Measurements from ENCODE around the gene PRKCG. TPM values are rescaled to one million over a fixed set of nuclear protein-coding genes. Genes with fewer than 3 reads are reported as not detected.
"Not testable (repeated sequence)": the region's sequence is repeated elsewhere in the genome, so short reads cannot be mapped to it uniquely, and the experiment has no call there.

The PRKCG gene
- total RNA-seq (2022) (1.7 and 2.6 TPM in 2 replicates), Bru-seq, nascent RNA (percentile 27 among the genes with signal in this experiment), BruChase-seq, experiment 1, labeled RNA remaining after a 2-hour chase (percentile 30 among the genes with signal in this experiment), BruChase-seq, experiment 2, labeled RNA remaining after a 6-hour chase (percentile 23 among the genes with signal in this experiment)
- long read RNA-seq, result 0 reads

GRCh38 chr19:53881482-53882390, at the start of gene PRKCG:
TSS of gene PRKCG (plus strand) at chr19:53882197. CDS start at chr19:53882495, 298 bp downstream.
- H3K4me3 ChIP-seq (ENCODE audit: low read depth, low read length), result peak within 1 kb of the TSS; percentile 44
- intact Hi-C loops (cut with micrococcal nuclease; ENCODE audit: unreplicated experiment), result loop anchor here (1.0 to 5.0 kb wide), 5 partner anchors 17 to 143 kb away; no protein-coding TSS in a partner anchor
- Mint-ChIP-seq H3K9me3 (ENCODE audit: unreplicated experiment) (no peaks in the 10 kb centered on the region), H3K4me3 (ENCODE audit: unreplicated experiment) (no peak within 1 kb of the TSS), H3K4me1 (ENCODE audit: low read depth, unreplicated experiment) (peaks cover 15% of the 10 kb centered on the region), H3K27ac (ENCODE audit: unreplicated experiment) (no peak within 1 kb of the TSS), H3K36me3 (ENCODE audit: insufficient read depth, unreplicated experiment) (peaks cover 9% of the 10 kb centered on the region), H3K27me3 (ENCODE audit: insufficient read depth, unreplicated experiment) (peaks cover 4% of the 10 kb centered on the region)
- ChIA-PET POLR2A (interaction anchor here (0.6 to 1.7 kb wide), 3 partner anchors 14 to 255 kb away, joined by 3 to 26 read pairs (median 5); partner anchors contain the start of genes CNOT3 and MYADM), CTCF (interaction anchor here (0.6 to 1.6 kb wide), 10 partner anchors 9 to 255 kb away, joined by 3 to 29 read pairs (median 5); partner anchors contain the start of genes CNOT3 and MYADM)
- peaks cover 10% of the 10 kb centered on the region; the same call in 1 of the 2 replicates for H3K4me1 ChIP-seq
- peak; percentile 67 to 84 for TF ChIP-seq CTCF (IDR thresholded peaks at IDR 0.05; ENCODE audit: insufficient read depth in 1 of 2, low read depth in 1 of 2, low read length in 1 of 2, severe bottlenecking in 1 of 2, unreplicated experiment in 1 of 2)
- no peaks in the 10 kb centered on the region for H3K27me3 ChIP-seq (replicated peaks; ENCODE audit: control insufficient read depth, insufficient read depth, low read length)
- no peaks in the 10 kb centered on the region for H3K36me3 ChIP-seq (ENCODE audit: control insufficient read depth, insufficient read depth, low read length)
- BruUV-seq (replicated peaks), result no TSS peak
- DNase-seq, result peak; percentile 89 to 90
- no peaks in the 10 kb centered on the region for H3K9me3 ChIP-seq

GRCh38 chr19:53832861-53833260, 49.1 kb upstream of the PRKCG start:
- POLR2A ChIA-PET; H3K27me3 Mint-ChIP-seq (ENCODE audit: insufficient read depth, unreplicated experiment); H3K9me3 Mint-ChIP-seq (ENCODE audit: unreplicated experiment); H3K36me3 Mint-ChIP-seq (ENCODE audit: insufficient read depth, unreplicated experiment); H3K4me1 ChIP-seq; H3K4me3 ChIP-seq (ENCODE audit: low read depth, low read length); H3K4me1 Mint-ChIP-seq (ENCODE audit: low read depth, unreplicated experiment); H3K27me3 ChIP-seq (replicated peaks; ENCODE audit: control insufficient read depth, insufficient read depth, low read length); H3K9me3 ChIP-seq; BruUV-seq (replicated peaks); CTCF ChIA-PET; H3K4me3 Mint-ChIP-seq (ENCODE audit: unreplicated experiment); DNase-seq; intact Hi-C loops (cut with micrococcal nuclease; ENCODE audit: unreplicated experiment); H3K36me3 ChIP-seq (ENCODE audit: control insufficient read depth, insufficient read depth, low read length): not testable (repeated sequence)
- peak overlapping the region; percentile 33 for H3K27ac Mint-ChIP-seq (ENCODE audit: unreplicated experiment)

DNA sequence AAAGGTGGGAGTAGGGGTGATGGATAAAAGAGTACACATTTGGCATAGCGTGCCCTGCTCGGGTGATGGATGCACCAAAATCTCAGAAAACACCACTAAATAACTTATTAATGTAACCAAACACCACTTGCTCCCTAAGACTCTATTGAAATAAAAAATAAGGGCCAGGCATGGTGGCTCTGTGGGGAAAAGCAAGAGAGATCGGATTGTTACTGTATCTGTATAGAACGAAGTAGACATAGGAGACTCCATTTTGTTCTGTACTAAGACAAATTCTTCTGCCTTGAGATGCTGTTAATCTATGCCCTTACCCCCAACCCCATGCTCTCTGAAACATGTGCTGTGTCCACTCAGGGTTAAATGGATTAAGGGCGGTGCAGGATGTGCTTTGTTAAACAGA, 43.6 kb upstream of the PRKCG start:
- H3K4me1 Mint-ChIP-seq (ENCODE audit: low read depth, unreplicated experiment); H3K4me3 Mint-ChIP-seq (ENCODE audit: unreplicated experiment); POLR2A ChIA-PET; H3K9me3 ChIP-seq; H3K9me3 Mint-ChIP-seq (ENCODE audit: unreplicated experiment); CTCF ChIA-PET; H3K36me3 ChIP-seq (ENCODE audit: control insufficient read depth, insufficient read depth, low read length); H3K36me3 Mint-ChIP-seq (ENCODE audit: insufficient read depth, unreplicated experiment); H3K4me1 ChIP-seq; H3K27me3 ChIP-seq (replicated peaks; ENCODE audit: control insufficient read depth, insufficient read depth, low read length); intact Hi-C loops (cut with micrococcal nuclease; ENCODE audit: unreplicated experiment); H3K27me3 Mint-ChIP-seq (ENCODE audit: insufficient read depth, unreplicated experiment); H3K4me3 ChIP-seq (ENCODE audit: low read depth, low read length); DNase-seq; BruUV-seq (replicated peaks): not testable (repeated sequence)
- H3K27ac Mint-ChIP-seq (ENCODE audit: unreplicated experiment), result peak overlapping the region; percentile 42

DNA sequence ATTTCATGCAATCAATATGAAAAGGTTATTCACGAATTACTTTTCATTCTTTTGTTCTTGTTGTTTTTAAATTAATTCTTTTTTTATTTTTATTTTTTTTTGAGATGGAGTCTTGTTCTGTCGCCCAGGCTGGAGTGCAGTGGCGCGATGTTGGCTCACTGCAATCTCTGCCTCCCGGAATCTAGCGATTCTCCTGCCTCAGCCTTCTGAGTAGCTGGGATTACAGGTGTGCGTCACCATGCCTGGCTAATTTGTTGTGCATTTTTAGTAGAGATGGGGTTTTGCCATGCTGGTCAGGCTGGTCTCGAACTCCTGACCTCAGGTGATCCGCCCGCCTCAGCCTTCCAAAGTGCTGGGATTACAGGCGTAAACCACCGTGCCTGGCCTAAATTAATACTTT, 41.8 kb upstream of the PRKCG start:
- BruUV-seq (replicated peaks); H3K27me3 ChIP-seq (replicated peaks; ENCODE audit: control insufficient read depth, insufficient read depth, low read length); DNase-seq; CTCF ChIA-PET; H3K4me1 Mint-ChIP-seq (ENCODE audit: low read depth, unreplicated experiment); H3K9me3 Mint-ChIP-seq (ENCODE audit: unreplicated experiment); H3K36me3 ChIP-seq (ENCODE audit: control insufficient read depth, insufficient read depth, low read length); H3K4me1 ChIP-seq; H3K27me3 Mint-ChIP-seq (ENCODE audit: insufficient read depth, unreplicated experiment); H3K4me3 Mint-ChIP-seq (ENCODE audit: unreplicated experiment); H3K27ac Mint-ChIP-seq (ENCODE audit: unreplicated experiment); H3K36me3 Mint-ChIP-seq (ENCODE audit: insufficient read depth, unreplicated experiment); POLR2A ChIA-PET; H3K9me3 ChIP-seq; H3K4me3 ChIP-seq (ENCODE audit: low read depth, low read length): not testable (repeated sequence)
- intact Hi-C loops (cut with micrococcal nuclease; ENCODE audit: unreplicated experiment), result loop anchor here (5.0 kb wide), 1 partner anchor 643 kb away; no protein-coding TSS in a partner anchor

GRCh38 chr19:53840914-53841313, 41.1 kb upstream of the PRKCG start:
- CTCF ChIA-PET, result interaction anchor here (0.7 to 1.0 kb wide), 2 partner anchors 174 to 201 kb away, joined by 3 read pairs; no protein-coding TSS in a partner anchor
- H3K27ac Mint-ChIP-seq (ENCODE audit: unreplicated experiment); H3K36me3 ChIP-seq (ENCODE audit: control insufficient read depth, insufficient read depth, low read length); H3K27me3 Mint-ChIP-seq (ENCODE audit: insufficient read depth, unreplicated experiment); BruUV-seq (replicated peaks); H3K4me3 Mint-ChIP-seq (ENCODE audit: unreplicated experiment); H3K4me3 ChIP-seq (ENCODE audit: low read depth, low read length); H3K4me1 ChIP-seq; H3K27me3 ChIP-seq (replicated peaks; ENCODE audit: control insufficient read depth, insufficient read depth, low read length); H3K4me1 Mint-ChIP-seq (ENCODE audit: low read depth, unreplicated experiment); H3K36me3 Mint-ChIP-seq (ENCODE audit: insufficient read depth, unreplicated experiment); DNase-seq; H3K9me3 Mint-ChIP-seq (ENCODE audit: unreplicated experiment); H3K9me3 ChIP-seq; POLR2A ChIA-PET: not testable (repeated sequence)
- intact Hi-C loops (cut with micrococcal nuclease; ENCODE audit: unreplicated experiment), result loop anchor here (5.0 kb wide), 1 partner anchor 644 kb away; no protein-coding TSS in a partner anchor

All from Caco-2 (cell line).